ENCODE results near the gene KCNK1.

The KCNK1 gene

GRCh38 chr1:233707153-233707879, 93.4 kb downstream of the KCNK1 start:
- no peak overlapping the region for H3K4me3 ChIP-seq (ENCODE audit: low read depth, low read length)
- no peak for DNase-seq (ENCODE audit: low read depth)
- no peak for TF ChIP-seq CTCF (IDR thresholded peaks at IDR 0.05; ENCODE audit: insufficient read depth, low read depth, low read length, missing control alignments)

- no peak for TF ChIP-seq CTCF (IDR thresholded peaks at IDR 0.05; ENCODE audit: insufficient read depth, low read depth, low read length, missing control alignments)
- no peak for DNase-seq (ENCODE audit: low read depth)
- H3K4me3 ChIP-seq (ENCODE audit: low read depth, low read length): no peak overlapping the region
These were observed 94.2 kb downstream of the KCNK1 start for GRCh38 chr1:233707880-233708815.

- no peak overlapping the region for H3K4me3 ChIP-seq (ENCODE audit: low read depth, low read length)
- no peak for DNase-seq (ENCODE audit: low read depth)
- TF ChIP-seq CTCF (IDR thresholded peaks at IDR 0.05; ENCODE audit: insufficient read depth, low read depth, low read length, missing control alignments): no peak
These were observed 96.1 kb downstream of the KCNK1 start for GRCh38 chr1:233710031-233710430.

- no peak for DNase-seq (ENCODE audit: low read depth)
- H3K4me3 ChIP-seq (ENCODE audit: low read depth, low read length): no peak overlapping the region
- TF ChIP-seq CTCF (IDR thresholded peaks at IDR 0.05; ENCODE audit: insufficient read depth, low read depth, low read length, missing control alignments): no peak
These were observed 96.6 kb downstream of the KCNK1 start for GRCh38 chr1:233710507-233710906.

- no peak for DNase-seq (ENCODE audit: low read depth)
- no peak overlapping the region for H3K4me3 ChIP-seq (ENCODE audit: low read depth, low read length)
- no peak for TF ChIP-seq CTCF (IDR thresholded peaks at IDR 0.05; ENCODE audit: insufficient read depth, low read depth, low read length, missing control alignments)
These were observed 100.8 kb downstream of the KCNK1 start for GRCh38 chr1:233714631-233715217.

- TF ChIP-seq CTCF (IDR thresholded peaks at IDR 0.05; ENCODE audit: insufficient read depth, low read depth, low read length, missing control alignments): no peak
- H3K4me3 ChIP-seq (ENCODE audit: low read depth, low read length): no peak overlapping the region
- no peak for DNase-seq (ENCODE audit: low read depth)
These were observed 104.2 kb downstream of the KCNK1 start for GRCh38 chr1:233718057-233718456.

Measured in GM12865 (cell line).